GM21528 (cell line): ENCODE measurements around the gene HTR1A.

Experiments
- ATAC-seq: cut with Tn5 transposase; IDR thresholded peaks from one replicate; pipeline ENCODE4 v1.9.1; 2021; ENCODE audit warnings: mild to moderate bottlenecking, moderate library complexity; ENCODE audit not compliant: unreplicated experiment, low FRiP score

Gene HTR1A

DNA sequence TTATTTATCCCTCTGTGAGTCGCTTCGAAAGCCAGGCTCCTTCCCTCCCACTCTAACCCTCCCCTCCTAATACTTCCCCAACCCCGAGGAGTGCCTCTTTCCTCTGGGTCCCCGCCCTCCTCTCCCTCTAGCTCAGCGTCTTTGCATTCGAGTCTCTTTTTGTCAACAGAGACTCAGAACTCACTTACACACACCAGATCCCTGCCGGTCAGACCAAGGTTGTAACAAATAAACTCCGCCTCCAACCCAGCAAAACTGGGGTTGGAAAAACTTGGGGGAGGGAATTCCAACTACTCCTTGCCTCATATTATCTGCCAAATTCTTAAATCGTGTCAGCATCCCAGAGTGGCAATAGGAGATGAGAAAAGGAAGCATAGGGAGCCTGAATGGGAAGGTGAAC, at the start of gene HTR1A:
HTR1A (minus strand) TSS at position 167 of the 400 bp plus-strand sequence. CDS start 726 bp downstream, outside the sequence.
- no peak for ATAC-seq

DNA sequence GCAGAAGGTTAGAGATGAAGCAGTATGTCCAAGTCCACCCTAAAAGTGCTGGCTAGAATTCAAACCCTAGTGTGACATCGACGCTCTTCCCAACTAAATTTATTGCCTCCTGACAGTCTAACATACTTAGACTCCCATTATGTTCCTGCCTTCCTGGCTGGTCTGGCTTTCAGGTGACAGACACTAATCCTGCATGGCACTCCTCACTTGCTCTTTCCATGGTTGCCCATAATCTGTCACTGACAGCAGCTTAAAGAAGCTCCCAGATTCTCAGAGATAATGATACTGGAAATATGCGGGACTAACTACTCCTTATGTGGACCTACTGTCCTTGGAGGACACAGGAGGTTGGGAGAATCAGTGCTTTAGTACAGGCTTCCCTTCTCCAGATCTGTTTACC, 41.7 kb upstream of the HTR1A start:
- no peak for ATAC-seq

DNA sequence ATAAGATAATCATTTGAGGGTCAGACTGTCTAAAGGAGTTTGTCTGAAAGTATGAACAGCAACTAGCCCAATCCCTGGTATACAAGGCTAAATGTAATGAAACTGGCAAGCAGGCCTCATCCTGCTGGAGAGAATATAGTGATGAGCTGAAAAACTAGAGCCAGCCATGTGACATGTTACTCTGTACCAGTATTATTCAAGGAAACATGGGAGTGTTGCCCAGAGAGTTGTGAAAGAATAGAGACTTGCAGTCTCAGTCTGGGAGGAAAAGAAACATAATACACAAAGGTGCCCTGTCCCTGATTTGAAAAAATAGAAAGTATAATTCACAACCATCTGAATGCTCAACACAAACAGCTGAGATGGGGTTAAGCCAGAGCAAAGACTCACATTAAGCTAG, 37.9 kb upstream of the HTR1A start:
- no peak for ATAC-seq

DNA sequence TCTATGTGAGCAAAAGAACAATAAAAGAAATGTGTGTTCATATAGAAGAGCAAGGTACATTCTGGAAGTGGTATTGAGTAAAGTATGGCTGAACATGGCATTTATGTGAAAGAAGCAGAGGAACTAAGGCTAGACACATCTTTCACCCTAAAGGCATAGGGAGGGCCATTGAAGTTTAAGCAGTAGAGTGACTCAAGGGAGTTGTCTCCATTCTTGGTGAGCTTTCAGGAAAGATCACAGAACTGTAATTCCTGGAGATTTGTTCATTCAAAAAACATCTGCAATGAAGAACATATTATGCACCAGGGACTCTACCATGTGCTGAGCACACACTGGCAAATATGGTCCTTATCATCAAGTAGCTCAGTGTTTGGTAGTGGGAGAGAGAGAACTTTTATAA, 24.8 kb upstream of the HTR1A start:
- no peak for ATAC-seq

DNA sequence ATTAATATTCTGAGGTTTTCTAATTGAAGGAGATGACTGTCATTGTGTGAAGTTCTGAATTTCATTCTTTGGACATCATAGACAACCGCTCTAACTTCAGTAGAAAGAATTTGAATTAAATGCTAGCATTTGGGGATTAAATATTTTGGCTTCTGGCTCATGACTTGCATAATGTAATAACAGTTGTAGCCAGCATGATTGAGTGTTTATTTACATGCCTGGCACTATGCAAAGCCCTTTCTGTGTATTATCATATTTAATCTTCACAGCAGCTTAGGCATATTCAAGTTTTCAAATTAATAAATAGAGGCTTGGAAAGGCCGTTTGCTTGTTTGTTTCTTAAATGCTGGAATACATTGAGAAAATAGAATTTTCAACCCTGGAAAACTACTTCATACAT, 19.6 kb upstream of the HTR1A start:
- ATAC-seq = no peak

DNA sequence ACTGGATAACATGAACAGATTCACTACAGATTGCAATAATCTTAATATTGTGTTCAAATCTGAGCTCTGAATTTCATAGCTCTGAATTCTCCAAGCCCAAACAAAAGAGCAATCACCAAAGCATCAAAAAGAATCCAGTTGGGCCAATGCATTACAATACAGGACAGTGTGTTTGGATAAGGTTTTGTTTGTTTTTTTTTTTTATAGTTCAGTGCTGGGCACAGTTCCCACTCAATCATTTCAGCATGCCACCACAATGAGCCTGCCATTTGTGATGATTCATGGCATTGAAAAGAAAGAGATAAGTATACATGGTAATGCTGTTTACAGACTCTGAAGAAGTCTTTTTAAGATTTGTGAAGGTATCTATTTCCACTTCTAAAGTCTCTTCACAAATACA, 1.7 kb upstream of the HTR1A start:
- no peak for ATAC-seq

DNA sequence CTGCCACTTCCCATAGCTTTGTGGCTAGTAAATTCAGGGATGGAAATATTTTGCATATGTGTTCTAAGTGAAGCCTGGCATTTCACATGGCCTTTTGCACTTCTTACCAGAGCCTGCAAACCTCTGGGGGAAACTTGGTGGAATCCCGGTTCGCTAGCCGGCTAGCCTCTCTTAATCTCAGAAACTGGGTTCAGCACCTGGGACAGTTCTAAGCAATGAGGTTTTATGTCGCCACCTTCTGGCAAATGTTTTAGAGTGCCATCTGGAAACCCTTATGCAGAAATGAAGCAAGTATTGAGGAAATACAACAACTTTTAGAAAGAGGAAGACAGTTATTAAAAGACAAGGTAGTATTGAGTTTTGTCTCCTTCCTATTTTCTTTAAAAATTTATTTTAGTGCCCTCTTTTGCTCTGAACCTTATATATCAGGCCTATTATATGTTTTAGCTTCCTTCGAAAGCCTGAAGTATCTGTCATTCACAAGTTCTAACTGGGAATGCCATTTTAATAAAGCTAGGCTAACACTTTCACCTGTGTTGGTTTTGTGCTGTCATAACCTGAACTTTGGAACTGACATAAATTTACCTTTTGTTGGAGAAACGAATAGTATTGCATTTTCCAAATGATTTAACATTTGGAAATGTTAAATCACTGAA, 963 bp upstream of the HTR1A start:
- no peak for ATAC-seq

DNA sequence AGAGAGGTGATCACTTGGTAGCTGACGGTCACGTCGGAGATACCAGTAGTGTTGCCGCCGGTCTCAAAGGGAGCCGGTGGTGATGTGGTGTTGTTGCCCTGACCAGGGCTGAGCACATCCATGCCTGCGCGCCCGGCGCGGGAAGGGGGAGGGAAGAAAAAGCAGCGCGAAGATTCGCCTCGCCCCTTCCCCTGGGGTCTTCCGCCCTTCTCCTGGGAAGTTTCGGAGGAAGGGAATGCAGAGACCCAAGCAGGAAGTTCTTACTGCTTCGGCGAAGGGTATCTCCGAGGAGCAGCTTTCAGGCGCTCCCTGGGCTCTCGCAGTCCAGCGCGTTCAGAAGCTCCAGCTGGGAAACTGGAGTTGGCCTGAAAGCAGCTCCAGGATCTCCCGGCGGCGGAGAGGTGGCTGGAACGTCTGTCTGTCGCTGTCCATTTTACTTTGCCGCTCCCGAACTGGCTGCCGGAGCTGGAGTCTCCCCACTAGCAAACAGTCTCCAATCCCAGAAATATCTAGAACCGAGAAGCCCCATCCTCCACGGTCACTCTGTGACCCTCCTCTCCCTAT, 565 bp downstream of the HTR1A start:
- ATAC-seq = no peak

DNA sequence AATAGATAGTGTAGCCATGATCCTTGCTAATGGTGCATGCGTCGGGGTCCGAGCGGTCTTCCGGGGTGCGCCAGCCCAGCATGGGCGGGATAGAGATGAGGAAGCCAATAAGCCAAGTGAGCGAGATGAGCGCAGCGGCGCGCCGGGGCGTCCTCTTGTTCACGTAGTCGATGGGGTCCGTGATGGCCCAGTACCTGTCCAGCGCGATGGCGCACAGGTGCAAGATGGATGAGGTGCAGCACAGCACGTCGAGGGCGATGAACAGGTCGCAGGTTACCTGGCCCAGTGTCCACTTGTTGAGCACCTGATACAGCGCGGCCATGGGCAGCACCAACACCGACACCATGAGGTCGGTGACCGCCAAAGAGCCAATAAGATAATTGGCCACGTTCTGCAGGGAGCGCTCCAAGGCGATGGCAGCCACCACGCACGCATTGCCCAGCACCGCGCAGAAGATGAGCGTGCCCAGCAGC, 1.1 kb downstream of the HTR1A start:
- no peak for ATAC-seq

DNA sequence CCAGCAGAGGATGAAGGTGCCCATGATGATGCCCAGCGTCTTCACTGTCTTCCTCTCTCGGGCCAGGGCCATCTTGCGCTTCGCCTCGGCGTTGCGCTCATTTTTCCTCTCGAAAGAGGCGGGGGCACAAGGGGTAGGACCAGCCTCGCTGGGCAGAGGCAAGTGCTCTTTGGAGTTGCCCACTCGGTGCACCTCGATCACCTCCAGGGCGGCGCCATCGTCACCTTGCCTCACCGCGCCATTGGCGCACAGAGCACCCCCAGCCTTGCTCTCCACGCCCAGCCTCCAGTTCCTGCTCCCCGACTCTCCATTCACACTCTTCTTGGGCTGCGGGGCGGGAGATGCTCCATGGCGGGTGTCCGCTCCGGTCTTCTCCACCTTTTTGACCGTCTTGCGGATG, 1.6 kb downstream of the HTR1A start:
- ATAC-seq = no peak

DNA sequence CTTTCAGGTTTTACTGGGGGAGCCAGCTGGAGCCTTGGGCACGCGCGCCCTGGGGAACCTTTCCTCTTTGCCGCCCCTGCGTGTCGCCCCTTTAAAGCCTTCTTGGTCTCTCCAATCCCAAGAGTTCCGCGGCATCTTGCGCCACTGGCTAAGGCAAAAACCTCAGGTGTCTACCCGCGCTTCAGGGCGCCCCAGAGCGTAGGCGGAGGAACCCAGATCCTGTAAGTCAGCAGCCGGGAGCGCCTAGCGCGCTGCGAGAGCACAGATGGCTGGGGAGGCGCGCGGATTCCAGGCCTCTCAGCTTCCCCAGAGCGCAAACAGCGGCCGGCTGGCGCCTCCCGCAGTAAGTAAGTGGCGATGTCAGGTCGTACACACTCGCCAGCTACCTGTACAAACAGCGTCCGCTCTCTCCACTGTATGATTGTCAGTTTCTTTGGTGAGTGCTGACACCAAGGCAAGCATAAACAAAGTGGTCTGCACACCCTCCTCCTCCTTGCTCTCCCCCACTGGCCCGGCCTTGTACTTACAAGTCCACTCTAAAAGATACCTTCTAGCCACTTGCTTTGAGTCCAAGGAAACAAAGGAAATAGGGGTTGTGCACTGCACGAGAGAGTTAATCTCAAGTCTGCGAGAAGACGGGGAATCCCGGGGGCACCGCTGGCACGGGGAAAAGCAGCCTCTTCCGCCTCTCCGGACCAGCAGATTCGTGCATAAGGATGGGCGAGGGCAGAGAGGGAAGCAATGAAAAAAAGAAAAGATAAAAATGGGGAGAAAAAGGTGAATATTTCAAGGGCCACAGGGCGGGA, 2.9 kb downstream of the HTR1A start:
- ATAC-seq = no peak

DNA sequence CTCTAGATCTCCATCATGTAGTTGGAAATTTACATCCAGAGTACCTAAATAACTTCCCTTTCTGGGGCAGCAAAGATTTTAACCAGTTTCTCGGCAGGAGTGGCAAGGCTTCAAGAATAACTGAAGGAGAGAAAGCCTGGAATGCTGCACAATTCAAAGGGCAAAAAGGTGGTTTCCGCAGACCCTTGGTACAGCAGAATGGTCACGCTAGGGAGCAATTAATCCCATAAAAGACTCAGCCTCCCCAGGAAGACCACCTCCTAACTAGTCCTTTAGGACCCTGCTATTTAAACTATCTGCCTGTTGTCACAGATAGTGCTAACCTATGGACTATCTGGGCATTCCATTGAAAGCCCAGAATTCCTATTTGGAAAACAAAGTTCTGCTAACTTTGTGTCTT, 3.6 kb downstream of the HTR1A start:
- no peak for ATAC-seq

DNA sequence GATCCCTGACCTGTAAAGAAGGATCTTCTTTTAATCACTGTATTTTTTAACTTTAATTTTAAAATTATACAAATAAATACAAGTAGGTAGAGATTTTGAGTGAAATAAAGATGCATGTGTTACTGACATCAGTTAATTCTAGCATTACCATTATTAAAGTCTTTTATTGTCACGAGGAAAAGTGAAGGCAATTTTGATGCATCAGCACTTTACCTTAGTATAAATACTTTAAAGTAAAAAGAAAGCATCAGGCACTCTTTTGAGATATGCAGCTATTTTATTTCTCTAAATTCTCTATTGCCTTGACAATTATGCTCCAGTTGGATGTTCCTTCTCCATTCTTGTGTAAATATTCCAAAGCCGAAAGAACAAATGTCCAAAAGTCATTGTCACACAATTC, 4.6 kb downstream of the HTR1A start:
- ATAC-seq = no peak

DNA sequence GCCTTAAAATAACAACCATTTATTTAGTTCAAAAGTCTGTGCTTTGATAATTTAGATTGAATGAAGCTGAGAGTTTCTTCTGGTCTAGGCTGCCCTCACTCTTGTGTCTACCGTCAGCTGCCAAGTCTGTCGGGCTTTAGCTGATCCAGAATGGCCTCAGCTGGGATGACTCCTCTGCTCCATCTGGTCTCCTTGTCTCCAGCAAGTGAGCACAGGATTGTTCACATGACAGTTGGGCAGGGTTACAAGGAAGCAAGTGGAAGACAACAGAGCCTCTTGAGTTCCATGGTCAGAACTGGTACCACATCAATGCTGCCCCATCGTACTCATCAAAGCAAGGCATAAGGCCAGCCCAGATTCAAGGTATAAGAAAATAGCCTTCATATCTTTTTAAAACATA, 9.0 kb downstream of the HTR1A start:
- no peak for ATAC-seq

DNA sequence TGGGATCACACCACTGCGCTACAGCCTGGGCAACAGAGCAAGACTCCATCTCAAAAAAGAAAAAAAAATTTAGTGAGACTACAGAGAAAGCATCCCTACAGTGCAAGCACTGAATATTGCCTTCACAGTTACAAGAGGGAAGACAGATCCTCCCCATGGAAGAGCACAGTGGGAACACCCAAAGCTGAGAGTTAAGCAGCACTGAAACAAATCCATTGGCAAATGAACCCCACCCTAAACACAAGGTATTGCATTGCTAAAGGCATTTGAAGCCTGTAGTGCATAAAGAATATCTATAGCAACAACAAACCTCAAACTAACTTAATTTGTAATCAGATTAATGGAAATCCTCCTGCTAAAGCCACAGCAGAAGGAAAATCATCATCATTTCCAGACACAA, 27.1 kb downstream of the HTR1A start:
- ATAC-seq = no peak

DNA sequence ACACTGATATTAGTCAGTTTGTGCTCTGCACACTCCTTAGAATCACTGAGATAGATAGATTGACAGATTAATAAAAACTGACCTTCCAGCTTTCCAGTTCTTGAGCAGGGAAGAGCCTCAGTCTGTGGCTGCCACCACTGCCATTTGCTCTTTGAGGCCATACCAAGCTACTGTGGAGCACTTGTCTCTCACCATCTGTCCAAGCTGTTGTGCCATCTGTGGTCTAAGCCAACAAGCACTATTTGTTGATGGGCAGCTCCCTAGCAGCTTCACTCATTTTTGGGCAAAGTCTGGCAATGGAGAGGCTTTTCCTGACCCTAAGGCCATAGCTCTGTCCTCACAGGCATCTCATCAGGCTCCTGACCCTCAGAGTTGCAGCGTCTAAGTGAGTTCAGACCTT, 30.4 kb downstream of the HTR1A start:
- no peak for ATAC-seq

DNA sequence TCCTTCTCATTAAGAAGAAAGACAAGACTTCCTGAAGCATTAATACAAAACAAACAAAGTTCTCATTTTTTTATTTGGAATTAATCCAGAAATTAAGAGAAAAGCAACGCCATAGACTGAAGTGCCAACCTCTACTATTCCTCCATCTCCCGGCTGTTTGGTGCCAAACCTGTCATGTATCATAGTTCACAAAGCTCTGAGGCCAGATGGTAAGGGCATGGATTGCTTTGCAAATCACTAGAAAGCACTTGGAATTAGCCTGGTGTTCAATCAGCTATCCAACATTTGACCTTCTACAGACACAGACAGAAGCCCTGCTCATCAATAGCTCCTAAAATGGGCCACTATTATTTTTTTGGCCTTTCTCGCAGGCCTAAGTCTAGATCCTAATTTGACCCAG, 33.8 kb downstream of the HTR1A start:
- no peak for ATAC-seq

DNA sequence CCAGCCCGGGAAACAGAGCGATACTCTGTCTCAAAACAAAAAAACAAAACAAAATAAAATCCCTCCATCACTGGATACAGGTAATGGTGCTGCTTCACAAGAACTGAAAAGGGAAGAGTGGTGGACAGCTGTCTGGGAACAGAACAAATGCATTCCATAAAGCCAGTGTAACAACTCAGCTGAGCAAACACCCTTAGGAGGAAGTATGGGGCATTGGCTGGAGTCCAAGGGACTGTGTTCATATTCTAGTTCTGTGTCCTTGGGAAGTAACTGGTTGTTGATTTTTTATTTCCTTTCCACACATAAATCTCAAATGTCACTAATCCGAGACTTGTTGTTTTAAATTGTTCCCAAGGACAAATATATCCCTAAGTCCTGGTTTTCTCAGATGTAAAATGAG, 38.3 kb downstream of the HTR1A start:
- ATAC-seq = no peak

DNA sequence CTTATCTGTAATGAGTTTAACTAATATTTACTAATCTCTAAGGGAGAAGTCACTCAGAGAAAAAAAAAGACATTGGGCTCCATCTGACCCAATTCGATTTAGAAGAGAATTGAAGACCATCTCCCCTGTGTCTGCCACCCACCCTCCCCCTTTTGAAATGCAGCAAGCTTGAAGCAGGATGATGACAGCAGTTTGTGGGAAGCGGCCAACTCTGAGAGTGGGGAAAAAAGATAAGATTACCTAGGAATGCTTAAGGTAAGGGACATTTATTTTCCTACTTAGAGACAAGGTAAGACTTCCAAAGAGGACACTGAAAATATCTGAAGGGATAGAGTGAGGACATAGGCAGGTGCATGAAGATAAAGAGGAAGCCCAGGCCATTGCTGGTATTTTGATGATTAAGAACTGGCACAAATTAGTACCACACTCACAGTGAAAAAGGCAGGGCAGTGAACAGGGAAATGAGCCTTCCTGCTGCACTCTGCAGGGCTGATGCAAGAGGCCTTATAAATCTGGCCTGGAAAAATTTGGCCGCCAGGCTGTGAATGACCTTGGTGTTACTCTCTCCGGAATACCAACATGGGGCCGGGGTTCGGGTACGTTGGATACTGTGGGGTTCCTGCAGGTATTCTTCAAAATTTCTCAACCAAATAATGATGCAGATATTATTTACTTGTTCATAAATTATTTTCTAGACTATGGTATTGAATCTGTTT, 42.3 kb downstream of the HTR1A start:
- no peak for ATAC-seq

DNA sequence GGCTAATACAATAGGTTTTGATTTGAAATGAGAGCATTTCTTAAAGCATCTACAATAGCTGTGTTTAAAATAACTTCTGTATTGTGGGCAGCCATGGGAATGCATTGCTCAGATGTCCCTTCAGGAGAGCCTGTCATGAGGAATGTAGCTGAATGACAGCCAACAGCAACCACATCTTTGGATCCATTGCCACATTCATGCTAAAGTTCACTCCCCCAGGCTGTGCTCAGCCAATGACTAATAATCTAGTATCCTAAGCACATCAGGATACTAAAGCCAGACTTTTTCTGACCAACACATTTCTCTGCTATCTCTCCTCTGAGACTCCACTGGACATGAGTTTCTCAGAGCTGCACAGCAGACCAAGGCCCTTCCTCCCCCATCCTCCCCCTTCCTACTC, 45.5 kb downstream of the HTR1A start:
- ATAC-seq = no peak

DNA sequence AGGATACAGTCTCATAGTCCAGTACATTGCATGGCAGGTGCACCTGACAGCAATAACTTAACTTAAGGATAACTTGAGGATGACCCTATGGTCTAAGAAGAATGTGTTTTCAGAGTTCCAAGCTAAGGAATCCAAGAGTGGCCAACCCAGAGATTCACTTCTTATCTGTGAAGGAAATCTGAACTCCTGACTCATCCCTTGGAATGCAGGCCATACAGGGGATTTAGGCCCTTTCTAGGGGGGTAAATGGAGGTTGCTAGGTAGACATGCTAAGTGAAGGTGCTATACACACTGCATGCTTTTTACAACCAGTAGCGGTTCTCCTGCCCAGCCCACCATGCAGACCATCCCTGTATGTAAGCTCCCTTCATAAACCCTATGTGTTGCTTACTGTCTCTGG, 50.4 kb downstream of the HTR1A start:
- no peak for ATAC-seq
